ENCODE measurements around the gene ABCG2. TPM values are rescaled to one million over a fixed set of nuclear protein-coding genes. Genes with fewer than 3 reads are reported as not detected.
"Not testable (repeated sequence)": the region's sequence is repeated elsewhere in the genome, so short reads cannot be mapped to it uniquely, and the experiment has no call there.

The ABCG2 gene
- total RNA-seq, 1 donor from 2014 or later: 0.40 TPM

DNA sequence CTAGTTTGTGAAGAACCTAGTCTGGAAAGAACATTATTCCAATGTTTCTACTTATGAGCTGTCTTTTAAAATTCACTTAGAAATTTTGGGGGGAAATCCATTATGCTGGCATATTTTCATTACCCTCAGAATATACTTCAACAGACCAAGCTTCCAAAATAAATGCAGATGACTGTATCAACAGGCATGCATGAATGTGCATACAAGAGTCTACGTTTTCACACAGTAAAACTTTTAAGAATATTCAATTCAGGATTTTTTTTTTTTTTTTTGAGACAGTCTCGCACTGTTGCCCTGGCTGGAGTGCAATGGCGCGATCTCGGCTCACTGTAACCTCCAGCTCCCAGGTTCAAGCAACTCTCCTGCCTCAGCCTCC, 49.7 kb downstream of the ABCG2 start:
- Mint-ChIP-seq H3K9me3 (ENCODE audit: low read depth) (no peaks in the 10 kb centered on the region), H3K27ac (ENCODE audit: unreplicated experiment) (no peak overlapping the region), H3K4me3 (ENCODE audit: unreplicated experiment) (no peak overlapping the region), H3K36me3 (ENCODE audit: low read depth) (no peaks in the 10 kb centered on the region), H3K27me3 (ENCODE audit: low read depth) (no peaks in the 10 kb centered on the region), H3K4me1 (ENCODE audit: low read depth) (peaks cover 28% of the 10 kb centered on the region)
- no peak for TF ChIP-seq CTCF (IDR thresholded peaks at IDR 0.05)
- DNase-seq (ENCODE audit: low spot score): no peak

- not testable (repeated sequence) for H3K9me3 Mint-ChIP-seq (ENCODE audit: low read depth); H3K36me3 Mint-ChIP-seq (ENCODE audit: low read depth); H3K27ac Mint-ChIP-seq (ENCODE audit: unreplicated experiment)
Measured at GRCh38 chr4:88108108-88108465, 50.4 kb downstream of the ABCG2 start.

GRCh38 chr4:88107406-88108107, 50.9 kb downstream of the ABCG2 start:
- Mint-ChIP-seq H3K9me3 (ENCODE audit: low read depth) (no peaks in the 10 kb centered on the region), H3K36me3 (ENCODE audit: low read depth) (no peaks in the 10 kb centered on the region), H3K4me3 (ENCODE audit: unreplicated experiment) (no peak overlapping the region), H3K27ac (ENCODE audit: unreplicated experiment) (no peak overlapping the region), H3K4me1 (ENCODE audit: low read depth) (peaks cover 28% of the 10 kb centered on the region), H3K27me3 (ENCODE audit: low read depth) (no peaks in the 10 kb centered on the region)
- no peak for TF ChIP-seq CTCF (IDR thresholded peaks at IDR 0.05)
- DNase-seq (ENCODE audit: low spot score): no peak

More at GRCh38 chr4:88108108-88108465, 50.4 kb downstream of the ABCG2 start:
- H3K4me3 Mint-ChIP-seq (ENCODE audit: unreplicated experiment); H3K27me3 Mint-ChIP-seq (ENCODE audit: low read depth); DNase-seq (ENCODE audit: low spot score): not testable (repeated sequence)
- peaks cover 28% of the 10 kb centered on the region for H3K4me1 Mint-ChIP-seq (ENCODE audit: low read depth)

DNA sequence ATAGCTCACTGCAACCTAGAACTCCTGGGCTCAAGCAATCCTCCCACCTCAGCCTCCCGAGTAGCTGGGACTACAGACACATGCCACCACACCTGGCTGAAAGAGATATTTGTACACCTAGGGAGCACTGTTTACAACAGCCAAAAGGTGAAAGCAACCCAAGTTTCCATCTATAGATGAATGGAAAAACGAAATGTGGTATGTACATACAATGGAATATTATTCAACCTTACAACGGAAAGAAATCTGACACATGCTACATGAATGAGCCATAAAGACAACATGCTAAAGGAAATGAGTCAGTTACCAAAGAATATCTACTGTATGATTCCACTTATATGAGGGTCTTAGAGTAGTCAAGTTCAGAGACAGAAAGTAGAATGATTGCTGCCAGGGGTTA, 52.2 kb downstream of the ABCG2 start:
- no peak for DNase-seq (ENCODE audit: low spot score)
- Mint-ChIP-seq H3K9me3 (ENCODE audit: low read depth) (no peaks in the 10 kb centered on the region), H3K27ac (ENCODE audit: unreplicated experiment) (no peak overlapping the region), H3K36me3 (ENCODE audit: low read depth) (no peaks in the 10 kb centered on the region), H3K27me3 (ENCODE audit: low read depth) (no peaks in the 10 kb centered on the region), H3K4me1 (ENCODE audit: low read depth) (peaks cover 28% of the 10 kb centered on the region), H3K4me3 (ENCODE audit: unreplicated experiment) (no peak overlapping the region)
- no peak for TF ChIP-seq CTCF (IDR thresholded peaks at IDR 0.05)

DNA sequence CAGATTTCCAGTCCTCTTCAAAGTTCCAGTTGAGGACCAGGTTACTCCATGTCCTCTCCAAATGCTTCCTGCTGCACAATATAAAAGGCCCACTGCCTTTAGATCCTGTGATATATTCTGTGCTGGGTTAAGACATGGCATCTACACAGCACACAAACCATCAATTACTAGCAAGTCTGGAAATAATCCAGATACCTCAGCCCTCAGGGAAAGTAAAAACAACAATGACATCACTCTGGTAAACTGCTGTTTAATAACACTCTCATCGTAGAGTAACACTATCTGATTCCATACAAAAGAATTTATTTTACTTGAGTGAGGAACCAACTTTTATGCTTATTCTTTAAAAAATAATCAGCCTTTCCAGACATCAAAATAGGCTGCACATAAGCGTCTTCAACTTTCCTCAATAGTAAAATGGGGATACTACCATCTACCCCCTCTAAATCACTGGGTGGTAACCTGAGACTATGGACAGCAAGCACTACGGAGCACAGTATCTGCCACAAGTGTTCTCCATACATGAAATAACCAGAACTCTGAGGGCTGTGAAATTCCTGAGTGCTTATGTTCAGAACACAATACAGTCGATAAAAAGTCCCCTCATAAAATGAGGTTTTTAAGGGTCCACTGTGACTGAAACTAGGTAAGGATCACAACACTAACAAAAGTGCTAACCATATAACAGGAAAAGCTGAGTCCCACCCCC, 53.4 kb downstream of the ABCG2 start:
- Mint-ChIP-seq H3K4me3 (ENCODE audit: unreplicated experiment) (no peak overlapping the region), H3K36me3 (ENCODE audit: low read depth) (no peaks in the 10 kb centered on the region), H3K27me3 (ENCODE audit: low read depth) (no peaks in the 10 kb centered on the region), H3K9me3 (ENCODE audit: low read depth) (no peaks in the 10 kb centered on the region), H3K4me1 (ENCODE audit: low read depth) (peaks cover 24% of the 10 kb centered on the region), H3K27ac (ENCODE audit: unreplicated experiment) (no peak overlapping the region)
- TF ChIP-seq CTCF (IDR thresholded peaks at IDR 0.05): no peak
- no peak for DNase-seq (ENCODE audit: low spot score)

GRCh38 chr4:88102026-88102425, 56.4 kb downstream of the ABCG2 start:
- H3K27ac Mint-ChIP-seq (ENCODE audit: unreplicated experiment): no peak overlapping the region
- no peak for DNase-seq (ENCODE audit: low spot score)
- TF ChIP-seq CTCF (IDR thresholded peaks at IDR 0.05): no peak
- no peaks in the 10 kb centered on the region for H3K36me3 Mint-ChIP-seq (ENCODE audit: low read depth)
- H3K4me3 Mint-ChIP-seq (ENCODE audit: unreplicated experiment): no peak overlapping the region
- H3K27me3 Mint-ChIP-seq (ENCODE audit: low read depth): no peaks in the 10 kb centered on the region
- H3K4me1 Mint-ChIP-seq (ENCODE audit: low read depth): peaks cover 11% of the 10 kb centered on the region
- peaks cover 7% of the 10 kb centered on the region for H3K9me3 Mint-ChIP-seq (ENCODE audit: low read depth)
